GM13976 (cell line): ENCODE results near the gene KMT2A.
A peak's percentile ranks its signal among the peaks of the same experiment; 100 is the strongest.

Experiments
- DNase-seq: peaks from one replicate; pipeline ENCODE4 v3.0.0; 2012; ENCODE audit warnings: low spot score
- in situ Hi-C: fragments of 300-500 bp; cut with MboI; formaldehyde crosslinking; loops from one replicate; pipeline ENCODE4 v1.12.0; 2022; ENCODE audit warnings: low sequenced_read_pairs, mixed read lengths, inconsistent platforms; ENCODE audit not compliant: unreplicated experiment
- TF ChIP-seq, protein P1 (sequence below): IDR thresholded peaks from 2 replicates; pipeline ENCODE4 v1.5.1; 2012; ENCODE audit warnings: borderline replicate concordance, mild to moderate bottlenecking; ENCODE audit not compliant: insufficient read depth; ENCODE audit errors: extremely low read depth, missing control alignments, control extremely low read depth

KMT2A gene

GRCh38 chr11:118438314-118438931 lies 2.1 kb downstream of the KMT2A start:
- peak; percentile 44 for DNase-seq
- in situ Hi-C loops, result no loop called here
- TF ChIP-seq, protein P1, sequence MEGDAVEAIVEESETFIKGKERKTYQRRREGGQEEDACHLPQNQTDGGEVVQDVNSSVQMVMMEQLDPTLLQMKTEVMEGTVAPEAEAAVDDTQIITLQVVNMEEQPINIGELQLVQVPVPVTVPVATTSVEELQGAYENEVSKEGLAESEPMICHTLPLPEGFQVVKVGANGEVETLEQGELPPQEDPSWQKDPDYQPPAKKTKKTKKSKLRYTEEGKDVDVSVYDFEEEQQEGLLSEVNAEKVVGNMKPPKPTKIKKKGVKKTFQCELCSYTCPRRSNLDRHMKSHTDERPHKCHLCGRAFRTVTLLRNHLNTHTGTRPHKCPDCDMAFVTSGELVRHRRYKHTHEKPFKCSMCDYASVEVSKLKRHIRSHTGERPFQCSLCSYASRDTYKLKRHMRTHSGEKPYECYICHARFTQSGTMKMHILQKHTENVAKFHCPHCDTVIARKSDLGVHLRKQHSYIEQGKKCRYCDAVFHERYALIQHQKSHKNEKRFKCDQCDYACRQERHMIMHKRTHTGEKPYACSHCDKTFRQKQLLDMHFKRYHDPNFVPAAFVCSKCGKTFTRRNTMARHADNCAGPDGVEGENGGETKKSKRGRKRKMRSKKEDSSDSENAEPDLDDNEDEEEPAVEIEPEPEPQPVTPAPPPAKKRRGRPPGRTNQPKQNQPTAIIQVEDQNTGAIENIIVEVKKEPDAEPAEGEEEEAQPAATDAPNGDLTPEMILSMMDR, result no peak

GRCh38 chr11:118439646-118440045 lies 3.4 kb downstream of the KMT2A start:
- in situ Hi-C loops, result no loop called here

GRCh38 chr11:118441770-118442275 lies 5.5 kb downstream of the KMT2A start:
- no peak for DNase-seq
- in situ Hi-C loops, result no loop called here
- TF ChIP-seq, protein P1, result no peak

More at GRCh38 chr11:118439646-118440045, 3.4 kb downstream of the KMT2A start:
- TF ChIP-seq, protein P1, result no peak
- no peak for DNase-seq

- DNase-seq, result no peak
- in situ Hi-C loops, result no loop called here
- TF ChIP-seq, protein P1, result no peak
Observed at GRCh38 chr11:118442301-118442700, 6.0 kb downstream of the KMT2A start.

DNA sequence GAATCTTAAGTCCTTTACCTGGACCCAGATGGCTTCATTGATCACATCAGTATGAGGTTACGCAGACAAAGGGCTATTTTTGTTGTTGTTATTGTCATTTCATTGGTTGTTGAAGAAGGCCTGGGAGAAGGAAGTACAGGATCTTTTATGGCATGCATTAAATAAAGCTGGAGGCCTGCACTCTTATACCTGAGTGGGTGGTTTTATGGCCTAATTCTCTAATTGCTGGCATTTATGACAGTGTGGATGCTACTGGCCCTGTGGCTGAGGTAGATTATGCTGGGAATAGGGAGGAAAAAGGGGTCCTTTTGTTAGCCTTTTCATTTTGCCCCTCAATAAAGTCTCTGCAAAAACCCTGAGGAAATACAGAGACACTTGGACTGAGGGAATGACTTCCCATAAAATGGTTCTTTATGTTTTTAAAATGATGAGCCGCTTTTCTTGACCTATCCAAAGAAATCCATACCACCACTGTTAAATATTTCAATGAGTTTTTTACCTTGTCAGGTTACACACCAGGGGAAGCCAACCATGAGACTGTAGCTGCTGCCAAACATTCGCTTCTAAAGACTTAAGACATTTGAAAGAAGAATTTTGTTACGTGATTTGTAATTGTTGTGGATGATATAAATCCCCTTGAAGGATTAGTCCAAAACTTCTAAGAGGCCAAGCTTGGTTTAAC lies 6.8 kb downstream of the KMT2A start:
- TF ChIP-seq, protein P1, result no peak
- in situ Hi-C loops, result no loop called here

GRCh38 chr11:118443590-118444218 lies 7.4 kb downstream of the KMT2A start:
- peak; percentile 34 for DNase-seq
- in situ Hi-C loops, result no loop called here
- TF ChIP-seq, protein P1, result no peak

More for the DNA sequence above, 6.8 kb downstream of the KMT2A start:
- no peak for DNase-seq
